Activated CD8-positive, alpha-beta memory T cell treated with anti-CD3 and anti-CD28 coated beads, Interleukin-2, amount 50 U/mL, for 1 hour (primary cell): Measurements from ENCODE around the gene KRTAP2-2.
"Not testable (repeated sequence)": the region's sequence is repeated elsewhere in the genome, so short reads cannot be mapped to it uniquely, and the experiment has no call there.

Experiments used
- DNase-seq: peaks from one replicate; pipeline ENCODE4 v3.0.0-alpha.2; 2020; ENCODE audit errors: extremely low read depth

KRTAP2-2 gene, protein sequence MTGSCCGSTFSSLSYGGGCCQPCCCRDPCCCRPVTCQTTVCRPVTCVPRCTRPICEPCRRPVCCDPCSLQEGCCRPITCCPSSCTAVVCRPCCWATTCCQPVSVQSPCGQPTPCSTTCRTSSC

DNA sequence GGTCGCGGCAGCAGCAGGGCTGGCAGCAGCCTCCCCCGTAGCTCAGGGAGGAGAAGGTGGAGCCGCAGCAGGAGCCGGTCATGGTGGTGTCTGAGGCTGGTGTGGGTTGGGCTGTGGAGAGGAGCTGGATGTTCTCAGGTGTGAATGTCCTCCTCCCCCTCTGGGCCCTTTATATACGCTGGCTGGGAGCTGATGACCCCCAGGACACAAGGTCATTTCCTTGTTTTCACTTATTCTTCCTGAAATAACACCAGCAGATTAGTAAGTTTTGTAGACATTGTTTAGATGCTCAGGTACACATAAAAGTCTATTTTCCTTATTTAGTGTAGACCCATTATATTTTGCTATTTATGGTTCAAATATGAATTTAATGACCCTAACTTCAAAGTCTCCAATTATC, at the start of gene KRTAP2-2:
Gene KRTAP2-2 (minus strand): TSS at position 101 of the 400 bp plus-strand sequence. CDS start 19 bp downstream, at position 82.
- not testable (repeated sequence) for DNase-seq

- not testable (repeated sequence) for DNase-seq
Measured at GRCh38 chr17:41104386-41105038, 49.5 kb upstream of the KRTAP2-2 start.

GRCh38 chr17:41103896-41104295, 48.9 kb upstream of the KRTAP2-2 start:
- no peak for DNase-seq

- DNase-seq, result no peak
Measured at GRCh38 chr17:41101586-41102259, 46.7 kb upstream of the KRTAP2-2 start, which contains the start of gene KRTAP4-16. TSS of gene KRTAP4-16 (minus strand) at chr17:41102209. CDS start at chr17:41102209, 0 bp downstream.

GRCh38 chr17:41099682-41100480, 44.9 kb upstream of the KRTAP2-2 start:
- not testable (repeated sequence) for DNase-seq

- no peak for DNase-seq
Measured at GRCh38 chr17:41098481-41098880, 43.5 kb upstream of the KRTAP2-2 start.

GRCh38 chr17:41098042-41098441, 43.0 kb upstream of the KRTAP2-2 start, which contains the start of gene KRTAP4-8:
TSS of gene KRTAP4-8 (minus strand) at chr17:41098142. CDS start at chr17:41098084, 58 bp downstream.
- no peak for DNase-seq

- DNase-seq, result no peak
Measured at GRCh38 chr17:41096055-41096454, 41.0 kb upstream of the KRTAP2-2 start.

DNA sequence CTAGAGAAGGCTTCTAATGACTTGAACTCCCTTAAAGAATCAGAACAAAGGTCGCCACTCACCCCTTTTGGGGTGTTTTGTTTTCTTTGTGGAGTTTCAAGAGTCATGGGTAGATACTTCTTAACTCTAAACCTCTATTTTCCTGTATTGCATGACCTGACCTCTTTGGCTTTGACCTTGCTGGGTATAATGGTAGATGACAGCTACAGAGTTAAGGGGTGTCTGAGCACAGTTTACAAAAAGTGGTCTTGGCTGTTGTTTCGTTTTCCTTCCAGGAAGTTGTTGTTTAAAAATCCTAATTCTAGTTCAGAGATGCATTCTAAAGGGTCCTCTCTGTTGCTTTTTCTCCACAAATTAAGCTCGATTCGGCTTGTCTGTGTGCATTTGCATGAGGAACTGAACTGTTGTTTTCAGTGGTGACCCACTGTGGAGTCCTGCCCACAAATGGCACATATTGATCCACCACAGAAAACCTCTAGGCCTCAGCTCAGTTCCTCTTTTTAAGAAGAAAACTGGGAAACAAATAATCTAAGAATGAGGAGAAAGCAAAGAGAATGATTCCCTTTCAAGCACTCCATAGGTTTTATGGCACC, 33.8 kb upstream of the KRTAP2-2 start:
- not testable (repeated sequence) for DNase-seq

DNA sequence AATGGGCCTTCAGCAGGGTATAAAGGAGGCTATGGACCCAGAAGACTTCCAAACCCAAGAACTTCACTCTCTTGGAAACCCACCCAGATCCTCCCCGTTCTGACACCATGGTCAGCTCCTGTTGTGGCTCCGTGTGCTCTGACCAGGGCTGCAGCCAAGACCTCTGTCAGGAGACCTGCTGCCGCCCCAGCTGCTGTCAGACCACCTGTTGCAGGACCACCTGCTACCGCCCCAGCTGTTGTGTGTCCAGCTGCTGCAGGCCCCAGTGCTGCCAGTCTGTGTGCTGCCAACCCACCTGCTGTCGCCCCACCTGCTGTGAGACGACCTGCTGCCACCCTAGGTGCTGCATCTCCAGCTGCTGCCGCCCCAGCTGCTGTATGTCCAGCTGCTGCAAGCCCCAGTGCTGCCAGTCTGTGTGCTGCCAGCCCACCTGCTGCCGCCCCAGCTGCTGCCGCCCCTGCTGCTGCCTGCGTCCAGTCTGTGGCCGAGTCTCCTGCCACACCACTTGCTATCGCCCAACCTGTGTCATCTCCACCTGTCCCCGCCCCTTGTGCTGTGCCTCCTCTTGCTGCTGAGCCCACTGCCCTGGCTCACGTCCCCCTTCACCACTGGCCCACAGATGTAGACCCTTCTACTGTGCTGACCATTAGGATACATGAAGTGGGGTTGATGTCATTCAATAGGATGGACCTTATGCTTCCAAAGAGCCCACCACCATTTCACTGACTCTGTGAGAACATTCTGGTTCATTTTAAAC, 29.2 kb upstream of the KRTAP2-2 start, which contains the start of gene KRTAP4-7:
Gene KRTAP4-7 (plus strand): TSS at position 51 of the 757 bp plus-strand sequence. CDS start 57 bp downstream, at position 108.
- DNase-seq, result not testable (repeated sequence)

DNA sequence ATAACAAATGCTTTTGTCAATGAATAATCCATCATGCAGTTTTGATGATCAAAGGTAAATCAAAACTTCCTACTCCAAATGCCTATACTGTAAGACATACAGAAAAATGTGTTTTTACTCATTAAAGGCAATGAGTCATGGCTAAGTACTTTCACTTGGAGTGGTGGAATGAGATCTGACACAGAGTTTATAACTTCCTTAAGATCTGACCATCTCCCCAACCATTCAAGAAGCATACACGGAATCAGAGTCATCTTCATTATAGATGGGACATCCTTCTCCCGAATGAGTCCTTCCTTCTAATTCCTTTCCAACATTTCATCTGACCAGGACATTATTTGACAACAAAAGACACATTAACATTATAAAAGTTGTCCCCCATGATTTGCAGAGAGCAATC, 28.4 kb upstream of the KRTAP2-2 start:
- DNase-seq, result not testable (repeated sequence)

DNA sequence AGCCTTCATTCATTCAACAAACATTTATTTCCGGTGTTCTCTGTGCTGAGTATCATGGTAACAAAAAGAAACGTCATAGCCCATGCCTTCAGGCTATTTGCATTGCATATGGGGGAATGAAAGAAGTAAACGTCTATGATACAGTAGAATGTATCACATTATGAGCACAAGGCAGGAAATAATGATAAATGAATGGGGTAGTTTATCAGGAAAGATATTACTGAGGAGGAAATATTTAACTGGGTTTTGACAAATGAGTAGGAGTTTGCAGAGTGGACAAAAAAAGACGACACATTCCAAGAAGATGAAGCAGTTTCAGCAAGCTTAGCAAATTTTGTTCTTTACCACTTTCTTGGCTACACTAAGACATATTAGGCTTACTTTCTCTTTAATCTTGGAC, 27.6 kb upstream of the KRTAP2-2 start:
- no peak for DNase-seq

GRCh38 chr17:41076788-41077187, 21.8 kb upstream of the KRTAP2-2 start:
- DNase-seq, result no peak

DNA sequence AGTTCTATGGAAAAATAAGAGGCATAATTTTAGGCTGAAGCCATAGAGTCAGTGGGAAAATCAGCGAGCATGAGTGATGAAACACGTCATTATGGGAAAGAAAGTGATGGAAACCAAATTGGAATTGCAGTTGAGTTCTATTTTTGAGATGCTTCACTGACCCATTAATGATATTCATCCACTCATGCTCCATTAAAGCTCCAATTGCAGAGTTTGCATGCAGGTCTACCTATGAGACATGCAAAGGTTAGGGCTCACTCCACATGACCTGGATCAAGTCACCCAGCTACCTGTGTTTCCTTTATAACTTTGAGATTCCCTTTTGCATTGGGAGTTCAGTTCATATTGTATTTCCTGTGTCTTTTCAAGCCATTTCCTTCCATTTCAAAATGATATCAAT, 18.6 kb upstream of the KRTAP2-2 start:
- no peak for DNase-seq

DNA sequence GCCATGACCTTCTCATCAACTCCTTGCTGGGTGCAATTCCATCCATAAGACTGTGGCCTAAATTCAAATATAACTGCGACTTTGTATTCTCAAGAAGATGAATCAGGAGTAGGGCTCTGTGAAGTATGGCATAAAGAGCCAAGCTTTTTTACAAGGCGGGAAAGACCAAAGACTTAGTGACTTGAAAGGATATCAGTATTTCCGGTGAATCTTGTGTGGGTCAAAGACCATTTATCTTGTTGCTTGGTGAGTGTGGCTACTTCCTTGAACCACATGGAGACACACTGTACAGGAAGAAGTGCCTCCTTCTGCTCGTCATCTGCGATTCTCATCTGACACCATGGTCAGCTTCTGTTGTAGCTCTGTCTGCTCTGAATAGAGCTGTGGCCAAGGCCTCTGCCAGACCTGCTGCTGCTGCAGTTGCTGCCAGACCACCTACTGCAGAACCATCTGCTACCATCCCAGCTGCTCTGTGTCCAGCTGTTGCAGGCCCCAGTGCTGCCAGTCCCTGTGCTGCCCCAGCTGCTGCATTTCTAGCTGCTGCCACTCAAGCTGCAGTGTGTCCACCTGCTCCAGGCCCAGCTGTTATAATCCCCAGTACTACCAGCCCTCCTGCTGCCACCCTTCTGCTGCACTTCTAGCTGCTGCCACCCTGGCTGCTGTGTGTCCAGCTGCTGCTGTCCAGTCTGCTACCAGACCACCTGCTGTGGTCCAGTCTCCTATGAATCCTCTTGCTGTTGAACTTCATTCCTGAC, 16.8 kb upstream of the KRTAP2-2 start:
- DNase-seq, result no peak

- no peak for DNase-seq
Measured at GRCh38 chr17:41069031-41069430, 14.0 kb upstream of the KRTAP2-2 start.

DNA sequence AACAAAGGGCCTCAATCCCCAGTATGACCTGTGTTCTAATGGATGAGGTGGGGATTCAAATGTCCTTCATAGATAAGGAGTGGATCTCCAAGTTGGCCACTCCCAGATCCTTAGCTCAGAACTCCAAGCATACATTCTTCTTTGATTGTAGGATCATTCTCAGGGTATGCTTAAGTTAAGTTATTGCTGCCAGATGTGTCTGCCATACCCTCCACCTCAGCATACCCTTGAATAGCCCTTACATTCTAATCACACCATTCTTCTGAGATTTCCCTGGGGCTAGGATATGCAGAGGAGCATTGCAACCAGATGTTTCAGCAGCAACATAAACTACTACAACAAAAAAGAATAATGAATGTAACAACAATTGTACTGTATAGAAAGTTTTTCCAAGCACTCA, 12.3 kb upstream of the KRTAP2-2 start:
- no peak for DNase-seq

- no peak for DNase-seq
Measured at GRCh38 chr17:41065829-41066624, 11.0 kb upstream of the KRTAP2-2 start, which contains the start of gene KRTAP2-4. TSS of gene KRTAP2-4 (minus strand) at chr17:41065879. CDS start at chr17:41065845, 34 bp downstream.
